ENCODE data around the gene CHD1.

The CHD1 gene

DNA sequence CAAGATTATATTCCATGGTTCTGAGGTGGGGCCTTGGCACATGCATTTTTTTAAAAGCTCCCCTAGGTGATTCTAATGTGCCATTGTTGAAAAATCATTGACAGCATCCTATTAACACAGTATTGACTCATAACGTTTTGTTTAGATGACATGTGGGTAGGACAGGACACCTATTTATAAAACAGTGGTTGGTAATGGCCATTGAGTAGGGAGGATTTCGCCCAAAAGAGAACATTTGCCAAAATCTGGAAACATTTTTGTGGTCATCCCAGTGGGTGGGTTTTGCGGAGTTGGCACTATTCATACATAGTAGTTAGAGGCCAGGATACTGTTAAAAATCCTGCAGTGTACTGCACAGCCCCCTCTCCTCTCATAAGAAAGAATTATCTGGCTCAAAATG, 6.4 kb upstream of the CHD1 start:
- no peak for DNase-seq

DNA sequence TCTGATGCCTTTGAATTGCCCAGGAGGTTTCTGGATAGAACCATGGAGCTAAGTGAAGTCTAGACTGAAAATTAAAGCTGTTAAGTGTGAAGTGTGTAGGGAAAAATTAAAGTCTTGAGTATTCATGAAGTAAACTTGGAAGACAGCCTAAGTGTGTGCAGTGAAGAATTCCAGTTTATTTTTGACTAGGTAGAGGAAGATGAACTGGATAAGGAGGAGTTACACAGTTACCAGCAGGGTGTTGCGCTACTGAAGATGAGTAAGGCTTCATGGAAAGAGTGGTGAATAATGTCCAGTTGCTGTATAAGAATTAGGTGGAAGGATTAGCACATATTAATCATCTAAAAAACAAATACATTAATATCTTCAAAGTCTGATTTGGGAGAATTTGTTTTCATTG, 5.7 kb upstream of the CHD1 start:
- no peak for DNase-seq

DNA sequence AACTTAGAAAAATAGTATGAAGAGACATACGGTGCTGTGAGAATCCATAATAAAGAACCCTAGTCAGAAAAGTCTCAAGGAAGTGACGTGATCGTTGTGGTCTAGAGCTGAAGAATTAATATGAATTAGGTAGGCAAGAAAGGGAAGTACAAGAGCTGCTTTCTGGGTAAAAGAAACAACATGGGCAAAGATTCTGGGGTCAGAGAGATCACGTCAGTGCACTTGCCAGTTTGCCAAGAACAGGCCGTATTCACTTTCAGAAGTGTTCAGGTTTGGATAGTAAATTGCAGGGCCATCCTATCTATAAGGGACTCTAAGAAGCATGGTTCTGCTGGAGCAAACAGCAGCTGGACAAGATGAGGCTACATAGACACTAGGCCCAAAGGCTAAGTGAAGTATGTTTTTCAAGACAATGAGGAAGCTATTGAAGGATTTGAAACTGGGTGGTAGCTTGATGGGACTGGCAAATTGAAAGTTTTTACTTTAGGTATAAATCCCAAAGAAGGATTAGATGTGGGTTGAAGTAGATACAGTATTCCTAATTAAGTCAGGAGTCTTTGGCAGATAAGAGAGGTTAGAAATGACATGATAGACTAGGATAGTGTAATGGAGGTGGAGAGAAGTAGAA, 4.8 kb upstream of the CHD1 start:
- no peak for DNase-seq

DNA sequence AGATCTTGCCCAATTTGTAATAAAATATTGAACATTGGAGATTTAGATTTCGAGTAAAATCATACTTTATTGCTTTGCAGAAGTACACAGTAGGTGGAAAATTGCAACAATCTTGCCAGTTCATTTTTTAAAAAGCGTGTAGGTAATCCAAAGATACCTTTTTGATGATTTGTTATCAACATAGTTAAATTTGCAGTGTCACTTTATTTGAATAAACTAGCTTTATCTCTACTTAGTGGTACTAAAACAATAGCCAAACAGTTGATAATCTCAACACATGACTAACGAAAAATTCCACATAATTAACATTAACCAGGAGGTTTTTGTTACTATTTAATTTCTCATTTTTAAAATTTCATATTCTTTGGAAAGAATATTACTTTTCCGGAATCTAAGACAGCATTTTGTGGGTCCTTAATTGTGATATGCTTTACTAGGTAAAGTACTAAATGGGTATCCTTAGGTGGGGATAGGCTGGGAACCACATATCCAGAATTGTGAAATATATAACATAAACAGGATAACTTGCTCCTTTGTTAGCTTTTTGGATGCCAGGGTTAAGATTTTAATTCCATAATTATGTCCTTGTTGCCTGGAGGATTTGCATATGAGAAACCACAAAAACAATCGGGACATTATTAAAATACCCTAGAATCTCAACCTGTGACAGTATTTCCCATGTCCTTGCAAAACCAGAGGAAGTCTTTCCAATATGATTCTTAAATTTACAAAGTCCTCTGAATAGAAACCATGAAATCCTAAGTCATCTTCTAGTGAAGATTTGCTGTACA, 2.4 kb upstream of the CHD1 start:
- DNase-seq, result no peak

DNA sequence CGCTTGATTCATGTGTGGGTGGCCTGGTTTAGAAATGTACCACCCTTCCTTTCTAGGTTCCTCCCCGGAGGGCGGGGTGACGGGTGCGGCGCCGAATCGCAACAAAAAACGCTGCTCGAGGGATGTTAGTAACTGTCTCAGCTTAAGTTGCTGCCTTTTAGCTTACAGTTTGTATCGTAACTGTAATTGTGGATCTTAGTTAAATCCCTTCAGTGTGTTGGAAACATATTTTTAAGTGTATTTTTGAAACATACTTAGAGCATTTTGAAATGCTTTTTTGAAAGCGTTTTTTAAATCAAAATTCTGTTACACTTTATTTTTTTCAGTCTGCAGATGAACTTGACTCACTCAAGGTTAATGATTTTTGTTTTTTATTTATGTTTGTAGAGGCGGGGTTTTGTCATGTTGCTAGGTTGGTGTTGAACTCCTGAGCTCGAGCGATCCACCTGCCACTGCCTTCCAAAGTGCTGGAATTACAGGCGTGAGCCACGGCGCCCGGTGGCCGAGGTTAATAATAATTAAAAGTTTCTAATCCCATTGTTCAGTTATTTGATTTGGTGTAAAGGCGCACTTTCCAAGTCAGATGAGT, 997 bp upstream of the CHD1 start:
- no peak for DNase-seq

DNA sequence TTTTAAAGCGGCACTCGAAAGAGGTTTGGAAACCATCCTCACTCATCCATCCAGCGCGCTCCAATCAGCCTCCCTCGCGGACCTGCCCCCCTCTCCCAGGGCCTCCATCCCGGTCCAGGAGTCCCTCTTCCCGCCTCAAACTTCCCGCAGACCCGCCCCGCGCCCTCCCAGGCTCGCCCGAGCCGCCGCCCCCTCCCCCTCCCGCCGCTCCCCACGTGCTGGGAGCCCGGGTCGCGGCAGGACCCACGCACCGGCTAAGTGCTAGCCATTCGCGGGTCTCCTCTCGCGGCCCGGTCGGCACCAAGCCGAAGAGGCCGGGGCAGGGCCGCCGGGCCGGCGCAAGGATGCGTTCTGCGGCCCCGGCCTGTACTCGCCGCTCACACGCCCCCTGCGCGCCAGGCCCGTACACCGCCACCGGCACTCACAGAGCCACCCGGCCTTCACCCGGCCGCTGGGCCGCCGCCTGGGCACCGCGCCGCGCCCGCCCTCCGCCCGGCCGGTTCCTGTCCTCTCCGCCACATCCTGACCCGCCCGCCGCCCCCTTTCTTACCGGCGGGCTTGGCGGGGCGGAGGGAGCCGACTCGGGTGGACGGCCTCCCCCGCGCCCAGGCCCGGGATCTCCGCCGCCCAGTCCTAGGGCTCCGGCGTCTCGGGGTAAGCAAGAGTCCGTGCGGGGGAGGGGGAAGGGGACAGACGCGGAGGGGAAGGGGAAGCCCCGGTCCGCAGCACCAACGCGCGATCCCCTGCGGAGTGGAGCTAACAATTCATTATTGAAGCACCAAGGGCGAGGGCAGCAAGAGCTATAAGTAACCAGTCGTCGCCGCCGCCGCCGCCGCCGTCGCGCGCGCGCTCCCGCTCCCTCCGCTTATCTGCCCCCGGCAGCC, 576 bp downstream of the CHD1 start:
- DNase-seq, result peak; percentile 91

DNA sequence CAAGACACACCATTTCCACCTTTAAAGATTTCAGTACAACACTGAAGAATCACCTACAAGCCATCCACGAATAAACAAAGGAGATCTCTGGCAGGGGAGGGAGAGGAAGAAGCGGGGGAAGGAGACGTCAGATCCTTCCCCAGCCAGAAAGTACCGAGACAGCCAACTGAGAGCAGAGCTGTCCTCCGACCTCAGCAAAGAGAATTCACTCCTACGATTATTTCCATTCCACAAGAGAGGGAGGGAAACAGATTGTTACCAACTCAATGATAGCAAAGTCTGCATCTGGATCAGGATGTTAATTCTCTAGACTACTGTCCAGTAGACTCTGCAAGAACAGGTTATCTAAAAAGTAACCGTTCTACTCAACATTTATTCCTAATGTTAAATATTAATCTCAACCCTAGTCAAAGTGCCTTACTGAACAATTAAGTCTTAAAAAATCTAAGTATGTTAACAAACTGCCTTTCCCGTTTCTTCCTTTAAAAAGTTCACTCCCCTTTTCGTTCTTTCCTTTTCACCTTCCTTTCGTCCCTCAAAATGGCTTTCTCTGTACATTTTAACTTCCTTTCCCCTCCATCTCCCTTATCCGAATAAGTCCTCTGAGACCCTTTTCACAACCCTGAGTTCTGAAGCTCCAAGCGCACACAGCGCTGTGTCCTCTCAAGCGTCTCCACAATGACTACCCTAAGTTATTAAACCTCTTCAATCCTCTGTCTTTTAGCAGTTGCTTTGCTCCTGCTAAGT, 1.4 kb downstream of the CHD1 start:
- DNase-seq, result peak; percentile 49

DNA sequence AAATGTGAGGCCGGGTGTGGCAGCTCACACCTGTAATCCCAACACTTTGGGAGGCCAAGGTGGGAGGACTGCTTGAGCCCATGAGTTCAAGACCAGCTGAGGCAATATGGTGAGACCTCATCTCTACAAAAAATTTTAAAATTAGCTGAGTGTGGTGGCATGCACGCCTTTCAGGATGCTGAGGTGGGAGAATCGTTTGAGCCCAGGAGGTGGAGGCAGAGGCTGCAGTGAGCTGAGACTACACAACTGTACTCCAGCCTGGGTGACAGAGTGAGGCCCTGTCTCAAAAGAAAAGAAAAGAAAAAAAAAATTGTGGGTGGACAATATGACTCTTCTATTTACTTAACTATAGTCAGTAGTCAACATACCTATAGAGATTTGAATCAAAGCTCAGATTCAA, 4.8 kb downstream of the CHD1 start:
- DNase-seq, result no peak

DNA sequence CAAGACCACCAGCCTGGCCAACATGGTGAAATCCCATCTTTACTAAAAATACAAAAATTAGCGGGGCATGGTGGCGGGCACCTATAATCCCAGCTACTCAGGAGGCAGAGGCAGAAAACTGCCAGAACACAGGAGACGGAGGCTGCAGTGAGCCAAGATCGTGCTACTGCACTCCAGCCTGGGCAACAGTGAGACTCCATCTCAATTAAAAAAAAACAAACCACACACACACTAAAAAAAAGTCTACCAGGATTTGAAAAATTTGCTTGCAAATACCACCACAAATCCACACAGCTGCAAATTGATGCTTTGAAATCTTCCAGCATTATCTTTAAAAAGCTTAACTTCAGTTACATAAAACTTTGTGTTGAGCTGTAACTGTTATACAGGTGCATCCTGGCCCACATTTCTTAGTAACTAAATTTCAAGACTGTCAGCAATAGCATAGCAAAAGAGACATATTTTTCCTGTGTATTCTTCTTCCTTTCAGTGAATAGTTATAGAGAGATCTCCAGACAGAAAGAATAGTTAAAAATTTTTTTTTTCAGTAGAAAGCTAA, 6.8 kb downstream of the CHD1 start:
- no peak for DNase-seq

DNA sequence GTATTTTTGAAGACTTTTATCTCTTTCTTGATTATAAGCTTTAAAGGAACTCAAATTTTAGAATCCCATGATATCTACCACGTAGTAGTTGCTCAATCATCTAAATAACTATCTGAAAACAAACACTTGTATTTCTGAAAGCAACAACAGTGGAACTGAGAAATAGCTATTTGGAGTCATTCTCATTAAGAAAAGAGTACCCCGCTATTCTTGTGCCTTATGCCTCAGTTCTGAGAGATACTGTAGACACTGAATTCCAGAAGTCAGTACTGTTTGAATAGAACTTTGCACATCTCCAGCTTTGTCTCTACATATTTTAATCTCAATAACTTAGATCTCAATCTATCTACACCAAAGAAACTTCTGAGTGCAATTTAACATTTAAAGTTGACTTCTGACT, 11.4 kb downstream of the CHD1 start:
- no peak for DNase-seq

DNA sequence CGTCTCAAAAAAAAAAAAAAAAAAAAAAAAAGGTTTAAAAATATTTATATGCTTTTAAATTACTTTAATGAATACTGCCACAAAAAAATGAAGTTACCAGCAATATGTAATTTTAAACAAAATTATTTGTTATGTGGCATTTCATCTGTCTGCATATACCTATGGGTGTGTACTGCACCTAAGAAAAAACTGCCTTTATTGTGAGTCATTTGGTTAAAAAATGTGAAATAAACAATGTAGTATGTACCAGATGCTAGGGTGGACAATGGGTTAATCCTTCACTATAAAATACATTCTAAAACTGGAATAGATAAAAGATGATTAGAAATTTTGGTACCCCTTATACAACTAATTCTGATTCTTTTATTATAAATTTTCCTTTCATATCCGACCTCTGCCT, 12.3 kb downstream of the CHD1 start:
- no peak for DNase-seq

DNA sequence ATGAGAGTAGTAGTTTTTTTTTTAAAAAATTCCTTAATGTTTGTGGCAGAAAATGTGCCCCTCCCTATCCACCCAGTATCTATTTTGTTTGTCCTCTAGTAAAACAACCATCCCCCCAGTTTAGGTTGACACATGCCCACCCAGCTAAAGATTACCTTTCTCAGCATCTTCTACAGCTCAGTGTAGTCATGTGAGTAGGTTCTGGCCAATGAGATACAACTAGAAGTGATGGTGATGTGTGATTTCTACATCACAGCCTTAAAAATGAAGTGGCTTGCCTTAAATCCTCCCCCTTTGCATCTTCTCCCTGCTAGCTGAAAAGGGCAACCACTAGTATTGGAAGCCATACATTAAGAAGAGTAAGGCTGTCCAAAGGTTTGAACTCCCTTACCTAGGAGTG, 14.9 kb downstream of the CHD1 start:
- no peak for DNase-seq

DNA sequence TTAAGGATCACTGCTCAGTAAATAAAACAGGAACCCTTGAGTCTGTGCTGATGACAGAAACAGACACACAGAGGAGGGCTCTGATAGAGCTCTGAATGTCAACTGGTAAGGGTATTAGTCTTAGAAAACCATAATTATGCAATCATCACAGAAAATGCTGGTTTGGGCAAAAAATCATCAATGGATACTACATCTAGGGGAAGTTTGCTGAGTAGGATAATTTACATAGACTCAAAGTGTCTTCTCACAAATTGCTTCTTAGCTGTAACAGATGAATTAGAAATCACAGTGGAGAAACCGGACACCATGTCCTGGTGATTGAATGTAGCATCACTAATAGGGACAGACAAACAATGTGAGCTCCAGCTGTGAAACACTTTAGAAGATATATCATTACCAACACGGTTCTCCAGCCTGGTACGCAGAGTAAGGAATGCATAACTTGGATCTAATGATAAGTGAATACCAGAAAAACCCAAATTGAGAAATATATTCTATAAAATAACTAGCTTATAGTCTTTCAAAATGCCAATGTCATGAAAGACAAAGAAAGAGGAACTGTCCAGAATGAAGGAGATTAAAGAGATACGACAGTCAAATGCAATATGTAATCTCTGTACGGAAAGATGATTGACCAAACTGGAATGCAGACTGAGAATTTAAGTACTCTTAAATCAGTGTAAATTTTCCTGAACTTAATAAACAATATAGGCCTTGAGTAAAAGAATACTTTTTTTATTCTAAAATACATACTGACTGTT, 17.3 kb downstream of the CHD1 start:
- DNase-seq, result no peak

DNA sequence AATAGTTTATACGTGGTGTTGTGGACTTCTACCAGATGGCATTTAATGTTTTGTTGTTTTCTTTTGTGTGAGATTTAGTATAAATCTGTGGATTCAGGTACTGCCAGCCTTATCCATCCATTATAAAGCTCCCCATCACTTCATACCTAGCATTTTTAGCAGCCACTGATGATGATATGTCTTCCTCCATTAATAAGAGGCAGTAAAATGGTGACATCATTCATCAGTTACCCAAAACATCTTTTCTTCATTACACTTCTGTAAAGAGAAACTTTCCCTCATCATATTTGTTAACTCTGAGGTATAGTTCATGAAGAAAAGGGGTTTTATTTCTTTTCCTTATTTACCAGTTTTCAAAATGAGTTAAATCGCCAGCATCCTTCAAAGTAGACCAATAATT, 19.4 kb downstream of the CHD1 start:
- DNase-seq, result no peak

DNA sequence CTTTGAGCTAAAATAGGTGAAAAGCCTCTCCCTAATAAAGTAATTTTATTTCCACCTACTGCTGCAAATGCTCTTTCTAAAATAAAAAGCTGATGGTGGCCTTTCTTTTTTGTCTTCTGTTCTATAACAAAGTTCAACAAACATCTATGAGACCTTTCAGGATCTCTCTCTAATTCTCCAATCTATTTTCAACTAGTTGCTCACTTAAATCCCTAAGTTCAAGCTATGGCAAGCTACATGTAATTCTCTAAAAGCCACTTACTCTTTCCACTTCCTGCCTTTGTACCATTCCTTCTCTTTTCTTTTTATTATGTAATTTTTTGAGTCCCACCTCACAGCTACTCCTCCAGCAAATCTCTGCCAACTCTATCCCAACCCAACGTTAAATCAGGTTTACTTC, 20.9 kb downstream of the CHD1 start:
- no peak for DNase-seq

DNA sequence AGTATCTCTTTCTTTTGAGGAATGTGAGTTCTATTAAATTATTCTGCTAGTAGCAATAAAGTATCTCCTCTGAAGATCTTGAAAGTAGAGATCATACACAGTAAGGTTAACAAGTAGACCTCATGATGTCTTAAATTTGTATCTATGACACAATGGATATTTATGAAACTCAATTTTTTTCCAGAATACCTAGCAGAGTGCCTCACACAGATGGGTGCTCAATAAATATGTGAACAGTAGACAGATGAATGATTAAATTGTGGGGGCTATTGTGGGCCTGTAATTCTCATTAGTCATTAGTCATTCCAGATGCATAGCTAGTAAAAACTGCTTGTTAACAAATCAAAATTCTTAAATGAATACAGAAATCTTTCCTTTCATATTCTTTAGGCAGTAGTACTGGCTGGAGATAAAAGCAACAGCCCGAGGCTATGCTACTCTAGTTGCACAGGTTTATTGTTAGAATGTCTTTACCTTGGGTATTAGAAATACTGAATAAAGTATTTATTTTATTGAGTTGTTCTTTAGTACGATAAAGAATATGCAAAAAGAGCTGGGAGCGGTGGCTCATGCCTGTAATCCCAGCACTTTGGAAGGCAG, 22.0 kb downstream of the CHD1 start:
- no peak for DNase-seq

DNA sequence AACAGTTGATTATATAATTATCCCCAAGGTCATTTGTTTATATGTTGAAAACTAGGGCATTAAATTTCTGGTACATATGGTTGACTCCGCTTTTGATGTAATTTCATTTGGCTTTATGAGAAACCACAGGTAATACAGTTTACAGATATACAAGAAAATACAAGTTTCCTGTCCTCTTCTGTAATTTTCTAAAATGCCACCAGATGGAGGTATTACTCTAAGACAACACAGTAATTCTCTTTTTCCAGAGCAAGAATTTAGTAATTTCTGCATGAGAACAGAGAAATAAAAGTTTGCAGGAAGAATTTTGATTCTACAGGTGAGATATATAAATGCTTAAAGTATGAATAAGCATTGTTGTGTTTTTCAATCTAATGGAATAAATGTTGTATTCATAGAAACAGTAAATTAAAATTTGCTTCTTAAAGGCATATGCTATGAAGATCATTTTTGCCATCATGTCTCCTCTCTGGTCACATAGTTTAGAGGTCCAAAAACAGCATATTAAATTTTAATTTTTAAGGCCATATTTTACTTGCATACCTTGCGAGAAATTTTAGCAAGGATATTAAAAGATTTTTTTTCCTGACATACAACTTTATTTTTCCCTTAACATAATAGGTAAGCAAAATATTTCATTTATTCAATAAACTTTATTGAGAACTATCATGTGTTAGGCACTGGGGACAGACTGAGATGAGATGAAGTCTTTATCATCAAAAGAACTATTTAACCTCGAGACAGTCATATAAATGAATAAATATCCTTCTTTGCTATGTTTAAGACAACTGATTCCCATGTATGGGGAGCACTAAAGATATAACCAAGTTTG, 22.7 kb downstream of the CHD1 start:
- DNase-seq, result no peak

DNA sequence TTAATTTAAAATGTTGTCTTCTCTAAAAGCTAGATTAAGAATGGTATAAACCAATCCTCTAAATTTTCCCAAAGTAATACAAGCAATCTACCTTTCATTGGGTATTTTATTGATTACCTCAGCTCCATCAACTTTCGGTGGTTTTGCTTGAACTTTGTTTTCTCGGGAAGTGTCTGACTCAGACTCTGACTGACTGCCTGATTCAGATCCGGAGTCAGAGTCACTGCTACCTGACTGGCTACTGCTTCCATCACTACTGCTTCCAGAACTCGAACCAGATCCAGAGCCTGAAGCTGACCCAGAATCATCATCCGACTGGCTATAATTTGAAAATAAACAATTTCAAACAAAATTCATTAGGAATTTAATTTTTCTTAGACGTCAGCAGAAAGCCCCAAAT, 24.0 kb downstream of the CHD1 start:
- no peak for DNase-seq

DNA sequence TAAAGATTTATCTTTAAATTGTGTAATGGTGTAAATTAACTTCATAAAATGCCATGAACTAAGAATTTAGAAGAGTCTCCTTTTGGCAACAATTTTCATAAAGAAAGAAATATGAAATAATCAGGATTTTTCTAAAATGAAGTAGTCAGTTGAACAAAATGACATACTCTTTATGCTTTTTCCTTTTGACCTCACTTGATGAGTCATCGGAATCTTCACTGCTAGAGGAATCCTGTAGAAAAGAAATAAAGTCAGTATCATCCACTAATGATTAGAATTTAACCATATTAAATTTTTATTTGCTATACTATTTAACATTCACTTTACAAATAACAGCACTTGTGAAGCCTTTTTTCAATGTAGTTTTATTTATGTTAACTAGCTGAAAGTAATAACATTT, 26.1 kb downstream of the CHD1 start:
- no peak for DNase-seq

DNA sequence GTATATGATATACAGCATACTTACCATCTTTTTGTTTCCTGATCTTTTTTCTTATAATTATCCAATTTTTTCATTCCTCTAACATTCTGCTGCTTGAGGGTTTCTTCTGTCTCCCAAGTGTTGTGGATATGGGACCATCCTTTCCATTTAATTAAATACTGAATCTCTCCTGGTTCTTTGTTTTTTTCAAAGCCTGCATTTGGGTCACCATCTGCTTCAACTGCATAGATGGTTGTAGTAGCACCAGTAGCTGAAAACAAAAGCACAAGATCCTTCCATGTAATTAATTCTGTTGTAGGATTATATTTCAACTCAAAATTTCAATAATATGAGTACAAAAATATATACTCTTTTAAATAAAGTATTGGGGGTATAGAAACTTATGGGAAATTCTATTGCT, 29.4 kb downstream of the CHD1 start:
- no peak for DNase-seq

Data from right forelimb (tissue), 1 donor.